T-helper 2 cell treated with Interferon-gamma antibody and Interleukin-4, amounts not matched to agents 5 μg/mL and 100 μg/mL, for 36 hours (primary cell): ENCODE measurements around the gene PTPRN2.
"Not testable (repeated sequence)": the region's sequence is repeated elsewhere in the genome, so short reads cannot be mapped to it uniquely, and the experiment has no call there.

Experiments
- DNase-seq: peaks from one replicate; pipeline ENCODE4 v3.0.0; 2021; ENCODE audit warnings: low spot score
- H3K27ac Mint-ChIP-seq: one replicate; pipeline ENCODE4 v1.8.0; 2021; ENCODE audit warnings: mild to moderate bottlenecking, mixed read lengths
- H3K27me3 Mint-ChIP-seq: one replicate; pipeline ENCODE4 v1.8.0; 2021; ENCODE audit warnings: low read depth, mixed read lengths
- H3K36me3 Mint-ChIP-seq: one replicate; pipeline ENCODE4 v1.8.0; 2021; ENCODE audit warnings: low read depth, mixed read lengths
- H3K4me1 Mint-ChIP-seq: one replicate; pipeline ENCODE4 v1.8.0; 2021; ENCODE audit warnings: low read depth, mixed read lengths
- H3K4me3 Mint-ChIP-seq: one replicate; pipeline ENCODE4 v1.8.0; 2022; ENCODE audit warnings: mild to moderate bottlenecking, moderate library complexity, mixed read lengths
- H3K9me3 Mint-ChIP-seq: one replicate; pipeline ENCODE4 v1.8.0; 2021; ENCODE audit warnings: mixed read lengths

PTPRN2 gene

GRCh38 chr7:158425676-158426075, 161.9 kb downstream of the PTPRN2 start:
- H3K9me3 Mint-ChIP-seq, H3K4me3 Mint-ChIP-seq, H3K27ac Mint-ChIP-seq, H3K4me1 Mint-ChIP-seq, DNase-seq, H3K36me3 Mint-ChIP-seq, H3K27me3 Mint-ChIP-seq: not testable (repeated sequence)

GRCh38 chr7:158424531-158424930, 163.1 kb downstream of the PTPRN2 start:
- H3K27ac Mint-ChIP-seq: no peak overlapping the region
- H3K36me3 Mint-ChIP-seq: no peaks in the 10 kb centered on the region
- no peaks in the 10 kb centered on the region for H3K9me3 Mint-ChIP-seq
- no peaks in the 10 kb centered on the region for H3K4me1 Mint-ChIP-seq
- no peaks in the 10 kb centered on the region for H3K27me3 Mint-ChIP-seq
- no peak for DNase-seq
- H3K4me3 Mint-ChIP-seq: no peak overlapping the region

- Mint-ChIP-seq H3K27me3 (no peaks in the 10 kb centered on the region), H3K27ac (no peak overlapping the region), H3K9me3 (peaks cover 1% of the 10 kb centered on the region), H3K4me1 (no peaks in the 10 kb centered on the region), H3K4me3 (no peak overlapping the region), H3K36me3 (no peaks in the 10 kb centered on the region)
- DNase-seq: no peak
These were observed 163.6 kb downstream of the PTPRN2 start for GRCh38 chr7:158424011-158424410.

- DNase-seq: no peak
- H3K27ac Mint-ChIP-seq: no peak overlapping the region
- no peaks in the 10 kb centered on the region for H3K36me3 Mint-ChIP-seq
- H3K27me3 Mint-ChIP-seq: no peaks in the 10 kb centered on the region
- no peaks in the 10 kb centered on the region for H3K4me1 Mint-ChIP-seq
- H3K9me3 Mint-ChIP-seq: peaks cover 11% of the 10 kb centered on the region
- no peak overlapping the region for H3K4me3 Mint-ChIP-seq
These were observed 164.6 kb downstream of the PTPRN2 start for GRCh38 chr7:158422887-158423560.

GRCh38 chr7:158422196-158422886, 165.3 kb downstream of the PTPRN2 start:
- Mint-ChIP-seq H3K4me3 (no peak overlapping the region), H3K36me3 (no peaks in the 10 kb centered on the region), H3K27ac (no peak overlapping the region), H3K9me3 (peaks cover 15% of the 10 kb centered on the region), H3K4me1 (no peaks in the 10 kb centered on the region), H3K27me3 (no peaks in the 10 kb centered on the region)
- DNase-seq: no peak

- Mint-ChIP-seq H3K27me3 (no peaks in the 10 kb centered on the region), H3K27ac (no peak overlapping the region), H3K4me3 (no peak overlapping the region), H3K9me3 (peaks cover 21% of the 10 kb centered on the region), H3K4me1 (no peaks in the 10 kb centered on the region), H3K36me3 (no peaks in the 10 kb centered on the region)
- DNase-seq: no peak
These were observed 166.3 kb downstream of the PTPRN2 start for GRCh38 chr7:158421361-158421760.

GRCh38 chr7:158420591-158421340, 166.9 kb downstream of the PTPRN2 start:
- DNase-seq: no peak
- Mint-ChIP-seq H3K9me3 (peaks cover 23% of the 10 kb centered on the region), H3K27ac (no peak overlapping the region), H3K36me3 (no peaks in the 10 kb centered on the region), H3K27me3 (no peaks in the 10 kb centered on the region), H3K4me1 (no peaks in the 10 kb centered on the region), H3K4me3 (no peak overlapping the region)

- no peaks in the 10 kb centered on the region for H3K36me3 Mint-ChIP-seq
- H3K27me3 Mint-ChIP-seq: no peaks in the 10 kb centered on the region
- H3K4me1 Mint-ChIP-seq: no peaks in the 10 kb centered on the region
- H3K9me3 Mint-ChIP-seq: peaks cover 23% of the 10 kb centered on the region
- H3K27ac Mint-ChIP-seq: no peak overlapping the region
- DNase-seq: no peak
- no peak overlapping the region for H3K4me3 Mint-ChIP-seq
These were observed 168.3 kb downstream of the PTPRN2 start for GRCh38 chr7:158419238-158419785.

- H3K4me1 Mint-ChIP-seq, DNase-seq, H3K27ac Mint-ChIP-seq, H3K36me3 Mint-ChIP-seq, H3K27me3 Mint-ChIP-seq, H3K4me3 Mint-ChIP-seq: not testable (repeated sequence)
- peaks cover 23% of the 10 kb centered on the region for H3K9me3 Mint-ChIP-seq
These were observed 169.2 kb downstream of the PTPRN2 start for GRCh38 chr7:158418395-158418794.

GRCh38 chr7:158416283-158416933, 171.2 kb downstream of the PTPRN2 start:
- Mint-ChIP-seq H3K9me3 (peaks cover 23% of the 10 kb centered on the region), H3K4me3 (no peak overlapping the region), H3K27me3 (no peaks in the 10 kb centered on the region), H3K4me1 (no peaks in the 10 kb centered on the region), H3K36me3 (no peaks in the 10 kb centered on the region), H3K27ac (no peak overlapping the region)
- DNase-seq: no peak

- Mint-ChIP-seq H3K36me3 (no peaks in the 10 kb centered on the region), H3K27me3 (no peaks in the 10 kb centered on the region), H3K9me3 (peaks cover 23% of the 10 kb centered on the region), H3K4me3 (no peak overlapping the region), H3K4me1 (no peaks in the 10 kb centered on the region), H3K27ac (no peak overlapping the region)
- no peak for DNase-seq
These were observed 172.3 kb downstream of the PTPRN2 start for GRCh38 chr7:158415316-158415715.

GRCh38 chr7:158414486-158414961, 173.1 kb downstream of the PTPRN2 start:
- H3K27ac Mint-ChIP-seq: no peak overlapping the region
- DNase-seq: no peak
- no peaks in the 10 kb centered on the region for H3K4me1 Mint-ChIP-seq
- no peaks in the 10 kb centered on the region for H3K27me3 Mint-ChIP-seq
- H3K9me3 Mint-ChIP-seq: peaks cover 23% of the 10 kb centered on the region
- H3K4me3 Mint-ChIP-seq: no peak overlapping the region
- no peaks in the 10 kb centered on the region for H3K36me3 Mint-ChIP-seq

GRCh38 chr7:158414002-158414401, 173.6 kb downstream of the PTPRN2 start:
- Mint-ChIP-seq H3K27ac (no peak overlapping the region), H3K9me3 (peaks cover 21% of the 10 kb centered on the region), H3K36me3 (no peaks in the 10 kb centered on the region), H3K4me1 (no peaks in the 10 kb centered on the region), H3K4me3 (no peak overlapping the region), H3K27me3 (no peaks in the 10 kb centered on the region)
- no peak for DNase-seq
